Psoas muscle (tissue), 8 donors: ENCODE results near the gene NECAP2. TPM values are rescaled to one million over a fixed set of nuclear protein-coding genes. Genes with fewer than 3 reads are reported as not detected.

Experiments used
- ATAC-seq, 4 donors: fragments of 200-7000 bp; cut with Tn5 transposase; one replicate each; pipeline ENCODE4 v1.9.1; 2020; ENCODE audit warnings: moderate library complexity in 3 of 4, mild to moderate bottlenecking in 2 of 4
- DNase-seq, 2 donors: peaks; one replicate each; pipeline ENCODE4 v3.0.0-alpha.2; 2020
- H3K27ac ChIP-seq: fragments of 200-600 bp; one replicate; pipeline ENCODE4 v1.8.0; 2022
- H3K27me3 ChIP-seq, 3 donors: fragments of 200-600 bp in 1 of 3; one replicate each; pipeline versions ENCODE4 v1.6.1 to v1.8.0; 2013 to 2022; ENCODE audit warnings: low read length in 2 of 3, mild to moderate bottlenecking in 2 of 3, moderate library complexity in 1 of 3; ENCODE audit not compliant: insufficient read depth in 3 of 3
- H3K36me3 ChIP-seq, 2 donors: fragments of 200-600 bp in 1 of 2; one replicate each; pipeline versions ENCODE4 v1.6.1 to v1.8.0; 2013 to 2022; ENCODE audit warnings: low read depth in 1 of 2, mild to moderate bottlenecking in 1 of 2, moderate library complexity in 1 of 2; ENCODE audit not compliant: insufficient read depth in 1 of 2
- H3K4me1 ChIP-seq: fragments of 200-600 bp; one replicate; pipeline ENCODE4 v1.8.0; 2022
- H3K4me3 ChIP-seq: fragments of 200-600 bp; one replicate; pipeline ENCODE4 v1.8.0; 2022; ENCODE audit warnings: mild to moderate bottlenecking
- H3K9me3 ChIP-seq: fragments of 200-600 bp; one replicate; pipeline ENCODE4 v1.8.0; 2022
- CTCF ChIP-seq: fragments of 200-600 bp; IDR thresholded peaks from one replicate; pipeline ENCODE4 v1.8.0; 2022; ENCODE audit warnings: antibody characterized with exemption
- WGBS, 3 donors: extraction: QIAGEN DNeasy Blood & Tissue Kit; methylation state at CpG; one replicate each; pipeline versions ENCODE4 v1.1.6 to v1.1.7; 2013; 5-methylcytosine and 5-hydroxymethylcytosine counted together
- intact Hi-C, 2 donors: fragments of 100-400 bp; cut with DNase I; formaldehyde crosslinking; loops; one replicate each; pipeline versions ENCODE4 v1.11.0 to v1.14.2; 2022
- polyA plus RNA-seq, 3 donors: library from polyadenylated mRNA; stranded (reverse); fragments of 200-250 nt; gene quantifications; one replicate each; pipeline ENCODE4 v1.2.3, GENCODE V29; 2013
- total RNA-seq, 4 donors: library from RNA; stranded (reverse); fragmentation: NEBNext Ultra II Directional in 2 of 4; extraction: Animal tissue kit (Norgen Biotek cat#: 25700) in 2 of 4; gene quantifications; one replicate each; pipeline versions ENCODE4 v1.2.1 to v1.2.4, GENCODE V29; 2021 to 2023
- donor health status: healthy with polysubstance abuse.
- donor health status: DM: no; HTN: no; CAD: no; lungs with moderate emphysema.
- donor health status: Bipolar disorder and iron deficiency.
- donor health status: healthy.
- donor health status: DM: yes; HTN: yes; CAD: no.
- donor health status: DM: no; HTN: no; CAD: no.
- donor health status: DM: no; HTN: no; CAD: no.
- donor health status: DM: yes; HTN: yes; CAD: no.

The NECAP2 gene
- total and polyA plus RNA-seq, 7 donors, result 5.7 to 10.9 (median 10.5) TPM

DNA sequence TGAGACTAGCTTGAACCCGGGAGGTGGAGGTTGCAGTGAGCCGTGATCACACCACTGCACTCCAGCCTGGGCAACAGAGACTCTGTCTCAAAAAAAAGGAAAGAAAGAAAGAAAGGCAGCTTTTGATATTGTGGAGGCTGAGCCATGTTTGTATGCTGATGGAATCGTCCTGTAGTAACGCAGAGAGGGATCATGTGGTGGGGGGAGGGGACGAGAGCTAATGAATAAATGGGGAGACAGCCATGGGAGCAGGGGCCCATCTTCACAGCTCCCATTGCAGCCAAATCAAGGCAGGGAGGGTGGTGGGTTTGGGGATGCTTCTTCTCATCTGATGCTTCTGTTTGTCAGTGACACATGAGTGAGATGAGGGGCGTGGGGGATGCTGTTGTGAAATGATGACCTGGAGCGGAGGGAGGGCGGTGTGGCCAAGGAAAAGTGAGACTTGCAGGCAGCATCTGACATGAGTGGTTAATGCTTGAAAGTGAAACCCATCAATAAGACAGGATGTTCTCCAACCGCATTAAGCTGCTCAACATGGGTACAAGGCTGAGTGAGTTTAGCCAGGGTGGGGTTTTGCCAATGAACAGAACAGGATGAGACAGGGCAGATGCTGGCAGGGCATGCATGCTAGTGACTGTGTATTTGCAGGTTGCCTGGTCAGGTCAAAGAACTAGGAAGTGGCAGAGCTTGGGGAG, 20.0 kb upstream of the NECAP2 start:
- H3K27ac ChIP-seq, result no peak overlapping the region
- 63 to 66% (median 64%) methylated on average over 9 of the region's 9 CpGs for WGBS, 3 donors
- no peak for TF ChIP-seq CTCF

GRCh38 chr1:16421201-16421600, 19.3 kb upstream of the NECAP2 start:
- Histone ChIP-seq H3K36me3 (no peaks in the 10 kb centered on the region), H3K4me3 (no peak overlapping the region), H3K27ac (no peak overlapping the region), H3K4me1 (no peaks in the 10 kb centered on the region), H3K27me3 (no peaks in the 10 kb centered on the region), H3K9me3 (no peaks in the 10 kb centered on the region)
- intact Hi-C loops, result no loop called here
- no peak for ATAC-seq
- DNase-seq, result no peak
- WGBS, 3 donors, result 77 to 81% (median 79%) methylated on average over 7 of the region's 7 CpGs
- no peak for TF ChIP-seq CTCF

More for the DNA sequence above, 20.0 kb upstream of the NECAP2 start:
- no peaks in the 10 kb centered on the region for H3K36me3 ChIP-seq
- intact Hi-C loops, result no loop called here
- H3K4me1 ChIP-seq, result no peaks in the 10 kb centered on the region
- no peak for ATAC-seq
- H3K4me3 ChIP-seq, result no peak overlapping the region
- H3K9me3 ChIP-seq, result no peaks in the 10 kb centered on the region
- H3K27me3 ChIP-seq, result no peaks in the 10 kb centered on the region
- no peak for DNase-seq

GRCh38 chr1:16422041-16422440, 18.5 kb upstream of the NECAP2 start:
- H3K27ac ChIP-seq, result no peak overlapping the region
- no peaks in the 10 kb centered on the region for H3K9me3 ChIP-seq
- no peak for TF ChIP-seq CTCF
- no peaks in the 10 kb centered on the region for H3K4me1 ChIP-seq
- WGBS, 3 donors, result 82 to 88% (median 85%) methylated on average over 7 of the region's 7 CpGs
- intact Hi-C loops, result no loop called here
- H3K27me3 ChIP-seq, result no peaks in the 10 kb centered on the region
- no peak overlapping the region for H3K4me3 ChIP-seq
- H3K36me3 ChIP-seq, result no peaks in the 10 kb centered on the region
- no peak for ATAC-seq
- no peak for DNase-seq

GRCh38 chr1:16425125-16426025, 15.1 kb upstream of the NECAP2 start:
- H3K27me3 ChIP-seq, result no peaks in the 10 kb centered on the region
- H3K4me3 ChIP-seq, result no peak overlapping the region
- DNase-seq (no peak), ATAC-seq (no peak)
- WGBS, 3 donors, result 86 to 94% (median 88%) methylated on average over 10 of the region's 10 CpGs
- no peaks in the 10 kb centered on the region for H3K4me1 ChIP-seq
- TF ChIP-seq CTCF, result no peak
- H3K9me3 ChIP-seq, result no peaks in the 10 kb centered on the region
- no peak overlapping the region for H3K27ac ChIP-seq
- intact Hi-C loops, result no loop called here
- H3K36me3 ChIP-seq, result no peaks in the 10 kb centered on the region
